Measurements from ENCODE around the gene APBA2. TPM values are rescaled to one million over a fixed set of nuclear protein-coding genes. Genes with fewer than 3 reads are reported as not detected.

Gene APBA2
- total and polyA plus RNA-seq, 5 donors: 0.17 to 0.95 (median 0.38) TPM

DNA sequence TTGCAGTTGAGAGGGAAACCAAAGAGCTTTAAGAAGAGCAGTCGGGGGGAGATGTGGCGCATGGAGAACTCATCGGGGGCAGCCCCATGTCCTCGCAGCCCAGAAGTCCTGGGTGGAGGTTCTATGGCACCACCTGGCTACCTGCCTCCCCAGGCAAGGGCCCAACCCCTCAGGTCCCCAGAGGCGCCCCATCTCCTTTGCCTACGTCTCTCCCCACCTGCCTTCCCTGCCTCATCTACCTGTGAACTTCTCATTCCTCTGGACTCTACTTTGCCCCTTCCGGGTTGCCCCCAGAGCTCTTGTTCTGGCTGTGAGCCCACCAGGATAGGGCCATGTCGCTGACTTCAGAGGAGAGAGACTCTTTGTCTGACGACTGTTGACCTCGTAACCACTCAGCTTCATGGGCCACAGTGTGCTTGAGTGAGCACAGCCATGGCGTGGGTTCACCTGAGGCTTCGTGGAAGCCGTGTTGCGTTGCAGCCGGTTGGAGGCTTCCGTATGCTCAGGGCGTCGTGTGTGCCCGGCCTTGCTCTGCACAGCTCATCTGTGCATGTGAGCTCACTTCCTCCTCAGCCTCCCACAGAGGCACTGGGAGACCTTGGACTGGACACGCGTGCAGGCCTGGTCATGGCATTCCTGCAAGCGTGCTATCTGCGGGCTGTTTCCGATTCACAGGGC lies 13.4 kb downstream of the APBA2 start:
- Histone ChIP-seq H3K4me3 (ENCODE audit: low read length) (no peak overlapping the region), H3K27me3 (ENCODE audit: control insufficient read depth, insufficient read depth) (no peaks in the 10 kb centered on the region), H3K9me3 (ENCODE audit: control insufficient read depth, low read length) (no peaks in the 10 kb centered on the region), H3K4me1 (ENCODE audit: control insufficient read depth, insufficient read depth, low read length) (no peaks in the 10 kb centered on the region), H3K27ac (ENCODE audit: low read length) (no peak overlapping the region)
- intact Hi-C loops (cut with DNase I): no loop called here
- ATAC-seq (no peak), DNase-seq (no peak)
- WGBS: 92% methylated on average over 24 of the region's 24 CpGs

GRCh38 chr15:28900041-28900891 lies 14.5 kb downstream of the APBA2 start:
- Histone ChIP-seq H3K27me3 (ENCODE audit: control insufficient read depth, insufficient read depth) (no peaks in the 10 kb centered on the region), H3K27ac (ENCODE audit: low read length) (no peak overlapping the region), H3K9me3 (ENCODE audit: control insufficient read depth, low read length) (no peaks in the 10 kb centered on the region), H3K4me3 (ENCODE audit: low read length) (no peak overlapping the region), H3K4me1 (ENCODE audit: control insufficient read depth, insufficient read depth, low read length) (no peaks in the 10 kb centered on the region)
- WGBS: 86% methylated on average over 18 of the region's 18 CpGs
- intact Hi-C loops (cut with DNase I): no loop called here
- ATAC-seq (no peak), DNase-seq (no peak)

DNA sequence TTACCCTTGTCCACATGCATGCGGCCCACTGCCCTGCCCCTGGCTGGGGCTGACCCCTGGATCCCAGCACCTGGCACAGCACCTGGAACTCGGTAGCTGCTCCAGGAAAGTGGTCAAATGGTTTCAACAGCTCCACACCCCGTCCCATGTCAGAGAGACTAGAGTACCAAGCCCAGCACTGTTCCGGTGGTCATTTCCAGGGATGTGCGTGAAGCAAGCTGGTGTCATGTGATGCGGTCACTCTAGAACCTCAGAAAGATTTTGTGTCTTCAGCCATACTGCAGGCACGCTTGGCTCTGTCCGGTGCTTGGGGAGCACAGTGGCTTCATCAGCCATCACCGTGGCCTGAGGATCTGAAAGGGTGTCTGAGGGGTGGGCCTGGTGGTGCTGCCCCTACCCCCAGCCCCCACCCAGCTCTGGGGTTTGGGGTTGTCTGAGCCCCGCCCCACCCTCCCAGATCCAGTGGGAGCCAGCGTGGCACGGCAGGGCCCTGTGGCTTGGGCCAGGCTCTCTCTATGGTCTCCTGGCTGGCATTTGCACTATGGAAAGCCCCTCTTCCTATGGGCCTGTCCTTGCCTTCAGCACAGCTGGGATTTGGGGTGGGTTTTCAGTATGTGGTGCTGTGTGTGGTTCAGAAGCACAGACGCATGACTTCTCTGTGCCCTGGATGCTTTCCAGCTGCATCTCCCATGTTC lies 15.3 kb downstream of the APBA2 start:
- H3K9me3 ChIP-seq (ENCODE audit: control insufficient read depth, low read length): no peaks in the 10 kb centered on the region
- no peak overlapping the region for H3K27ac ChIP-seq (ENCODE audit: low read length)
- intact Hi-C loops (cut with DNase I): no loop called here
- no peak for ATAC-seq
- DNase-seq: no peak
- no peaks in the 10 kb centered on the region for H3K27me3 ChIP-seq (ENCODE audit: control insufficient read depth, insufficient read depth)
- WGBS: 92% methylated on average over 13 of the region's 13 CpGs
- no peak overlapping the region for H3K4me3 ChIP-seq (ENCODE audit: low read length)
- no peaks in the 10 kb centered on the region for H3K4me1 ChIP-seq (ENCODE audit: control insufficient read depth, insufficient read depth, low read length)

GRCh38 chr15:28901587-28901980 lies 15.8 kb downstream of the APBA2 start:
- ATAC-seq: no peak
- no peak overlapping the region for H3K27ac ChIP-seq (ENCODE audit: low read length)
- H3K27me3 ChIP-seq (ENCODE audit: control insufficient read depth, insufficient read depth): no peaks in the 10 kb centered on the region
- no peaks in the 10 kb centered on the region for H3K4me1 ChIP-seq (ENCODE audit: control insufficient read depth, insufficient read depth, low read length)
- no peak overlapping the region for H3K4me3 ChIP-seq (ENCODE audit: low read length)
- intact Hi-C loops (cut with DNase I): no loop called here
- H3K9me3 ChIP-seq (ENCODE audit: control insufficient read depth, low read length): no peaks in the 10 kb centered on the region
- no peak for DNase-seq
- WGBS: 59% methylated on average over 7 of the region's 7 CpGs

GRCh38 chr15:28901987-28902745 lies 16.4 kb downstream of the APBA2 start:
- no peaks in the 10 kb centered on the region for H3K9me3 ChIP-seq (ENCODE audit: control insufficient read depth, low read length)
- no peak overlapping the region for H3K4me3 ChIP-seq (ENCODE audit: low read length)
- ATAC-seq (no peak), DNase-seq (no peak)
- WGBS: 91% methylated on average over 14 of the region's 14 CpGs
- no peaks in the 10 kb centered on the region for H3K4me1 ChIP-seq (ENCODE audit: control insufficient read depth, insufficient read depth, low read length)
- no peaks in the 10 kb centered on the region for H3K27me3 ChIP-seq (ENCODE audit: control insufficient read depth, insufficient read depth)
- H3K27ac ChIP-seq (ENCODE audit: low read length): no peak overlapping the region
- intact Hi-C loops (cut with DNase I): no loop called here

- WGBS: 97% methylated on average over 5 of the region's 5 CpGs
Measured at GRCh38 chr15:28902856-28903255, 17.1 kb downstream of the APBA2 start.

DNA sequence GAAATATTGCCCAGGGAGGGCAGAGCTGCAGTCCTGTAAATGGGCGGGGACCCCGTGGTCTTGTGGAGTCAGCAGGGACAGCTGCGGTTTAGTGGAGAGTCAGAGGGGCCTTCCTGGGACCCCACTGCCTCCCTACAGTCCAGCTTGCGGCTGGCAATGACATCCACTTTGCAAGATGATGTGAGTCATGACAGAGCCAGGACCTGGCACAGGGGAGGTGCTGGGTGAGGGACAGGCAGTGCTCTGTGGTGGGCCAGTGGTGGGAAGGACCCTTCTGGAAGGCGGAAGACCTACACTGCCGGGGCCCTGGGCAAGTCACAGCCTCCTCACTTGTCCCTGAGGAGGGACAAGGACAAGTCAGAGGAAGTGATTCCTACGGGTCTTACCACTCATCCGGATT lies 17.8 kb downstream of the APBA2 start:
- intact Hi-C loops (cut with DNase I): no loop called here

More at GRCh38 chr15:28902856-28903255, 17.1 kb downstream of the APBA2 start:
- DNase-seq (no peak), ATAC-seq (no peak)
- Histone ChIP-seq H3K9me3 (ENCODE audit: control insufficient read depth, low read length) (no peaks in the 10 kb centered on the region), H3K4me1 (ENCODE audit: control insufficient read depth, insufficient read depth, low read length) (no peaks in the 10 kb centered on the region), H3K27ac (ENCODE audit: low read length) (no peak overlapping the region), H3K27me3 (ENCODE audit: control insufficient read depth, insufficient read depth) (no peaks in the 10 kb centered on the region), H3K4me3 (ENCODE audit: low read length) (no peak overlapping the region)
- intact Hi-C loops (cut with DNase I): no loop called here

DNA sequence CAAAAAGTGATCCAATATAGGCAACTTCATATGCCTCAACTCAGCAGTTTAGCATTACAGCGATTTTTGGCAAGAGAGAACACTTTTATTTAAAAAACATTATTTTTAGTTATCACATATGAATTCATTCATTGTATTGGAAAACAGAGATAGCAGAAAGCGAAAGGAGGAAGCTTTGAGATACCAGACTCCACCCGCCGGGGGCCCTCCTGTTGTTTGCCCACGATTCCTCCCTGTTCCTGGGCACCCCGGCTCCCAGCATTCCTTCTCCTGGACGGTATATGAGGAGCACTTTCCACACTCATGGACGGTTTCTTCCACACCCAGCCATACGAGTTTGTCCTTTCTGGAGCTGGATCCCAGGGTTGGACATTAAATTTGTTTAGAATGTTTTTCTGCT lies 18.2 kb downstream of the APBA2 start:
- Histone ChIP-seq H3K4me1 (ENCODE audit: control insufficient read depth, insufficient read depth, low read length) (no peaks in the 10 kb centered on the region), H3K9me3 (ENCODE audit: control insufficient read depth, low read length) (no peaks in the 10 kb centered on the region), H3K27me3 (ENCODE audit: control insufficient read depth, insufficient read depth) (no peaks in the 10 kb centered on the region), H3K4me3 (ENCODE audit: low read length) (no peak overlapping the region), H3K27ac (ENCODE audit: low read length) (no peak overlapping the region)
- 46% methylated on average over 9 of the region's 9 CpGs for whole genome bisulfite sequencing
- no peak for DNase-seq
- intact Hi-C loops (cut with DNase I): no loop called here
- no peak for ATAC-seq

More for the DNA sequence above, 17.8 kb downstream of the APBA2 start:
- DNase-seq (no peak), ATAC-seq (no peak)
- WGBS: 83% methylated on average over 8 of the region's 8 CpGs
- H3K9me3 ChIP-seq (ENCODE audit: control insufficient read depth, low read length): no peaks in the 10 kb centered on the region
- H3K27ac ChIP-seq (ENCODE audit: low read length): no peak overlapping the region
- no peak overlapping the region for H3K4me3 ChIP-seq (ENCODE audit: low read length)
- H3K27me3 ChIP-seq (ENCODE audit: control insufficient read depth, insufficient read depth): no peaks in the 10 kb centered on the region
- H3K4me1 ChIP-seq (ENCODE audit: control insufficient read depth, insufficient read depth, low read length): no peaks in the 10 kb centered on the region

DNA sequence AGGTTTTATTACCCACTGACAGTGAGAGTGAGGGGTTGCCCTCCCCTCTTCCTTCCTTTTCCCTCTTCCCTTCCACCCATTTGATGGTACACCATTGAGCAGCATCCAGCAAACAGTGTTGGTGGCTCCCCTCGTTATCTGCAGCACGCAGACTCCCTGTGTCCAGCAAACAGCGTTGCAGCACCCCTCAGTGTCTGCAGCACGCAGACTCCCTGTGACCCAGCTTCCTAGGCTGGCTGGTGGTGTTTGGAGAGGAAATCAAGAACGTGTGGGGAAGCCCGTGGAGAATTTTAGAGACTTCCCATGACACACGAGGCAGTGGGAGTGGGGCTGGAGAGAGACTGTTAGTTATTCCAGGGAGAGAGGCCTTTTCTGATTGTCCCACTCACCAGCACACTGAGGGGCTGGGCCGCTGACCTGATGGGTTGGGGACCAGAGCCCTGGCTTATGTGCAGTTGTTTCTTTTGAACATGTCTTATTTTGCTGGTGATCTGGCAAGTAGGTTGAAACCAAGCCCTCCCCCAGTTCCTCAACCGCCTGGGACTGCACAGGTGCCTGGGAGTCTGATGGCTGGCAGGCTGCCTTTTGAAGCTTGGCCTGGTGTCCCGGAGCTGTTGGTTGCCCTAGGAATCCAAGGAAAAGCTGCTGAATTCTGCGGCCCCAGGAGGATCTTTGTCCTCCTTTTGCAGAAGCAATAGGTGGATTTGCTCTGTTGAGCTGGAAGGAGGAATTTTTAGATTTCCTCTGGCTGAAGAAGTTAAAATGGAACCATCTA lies 19.0 kb downstream of the APBA2 start:
- WGBS: 45% methylated on average over 11 of the region's 11 CpGs
- DNase-seq (no peak), ATAC-seq (no peak)
- intact Hi-C loops (cut with DNase I): no loop called here
- H3K4me1 ChIP-seq (ENCODE audit: control insufficient read depth, insufficient read depth, low read length): no peaks in the 10 kb centered on the region
- no peak overlapping the region for H3K27ac ChIP-seq (ENCODE audit: low read length)
- H3K27me3 ChIP-seq (ENCODE audit: control insufficient read depth, insufficient read depth): no peaks in the 10 kb centered on the region
- no peaks in the 10 kb centered on the region for H3K9me3 ChIP-seq (ENCODE audit: control insufficient read depth, low read length)
- H3K4me3 ChIP-seq (ENCODE audit: low read length): no peak overlapping the region

GRCh38 chr15:28907338-28907960 lies 21.7 kb downstream of the APBA2 start:
- Histone ChIP-seq H3K27ac (ENCODE audit: low read length) (no peak overlapping the region), H3K4me1 (ENCODE audit: control insufficient read depth, insufficient read depth, low read length) (no peaks in the 10 kb centered on the region), H3K27me3 (ENCODE audit: control insufficient read depth, insufficient read depth) (no peaks in the 10 kb centered on the region), H3K4me3 (ENCODE audit: low read length) (no peak overlapping the region), H3K9me3 (ENCODE audit: control insufficient read depth, low read length) (no peaks in the 10 kb centered on the region)
- DNase-seq (no peak), ATAC-seq (no peak)
- 90% methylated on average over 11 of the region's 11 CpGs for WGBS
- intact Hi-C loops (cut with DNase I): no loop called here
